ENCODE measurements around the gene SORCS2.

Gene SORCS2

DNA sequence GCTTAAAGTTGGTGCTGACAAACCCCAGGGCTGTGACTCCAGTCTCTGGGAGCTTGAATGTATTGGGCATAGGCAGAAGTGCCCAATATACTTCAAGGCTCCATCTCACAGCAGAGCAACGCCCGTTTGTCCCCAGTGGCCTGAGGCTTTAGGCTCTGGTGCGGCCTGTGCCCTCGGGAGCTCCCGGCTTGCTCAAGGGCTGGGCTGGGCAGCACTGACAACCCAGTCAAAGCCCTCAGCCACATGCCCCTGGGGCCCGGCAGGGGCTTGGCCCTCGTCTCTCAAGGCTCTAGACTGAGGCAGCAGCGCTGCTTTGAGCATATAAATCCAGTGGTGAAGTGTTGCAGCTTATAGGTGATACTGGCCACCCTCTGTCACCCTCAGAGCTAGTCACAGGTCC, 543.6 kb downstream of the SORCS2 start:
- TF ChIP-seq, protein P1, sequence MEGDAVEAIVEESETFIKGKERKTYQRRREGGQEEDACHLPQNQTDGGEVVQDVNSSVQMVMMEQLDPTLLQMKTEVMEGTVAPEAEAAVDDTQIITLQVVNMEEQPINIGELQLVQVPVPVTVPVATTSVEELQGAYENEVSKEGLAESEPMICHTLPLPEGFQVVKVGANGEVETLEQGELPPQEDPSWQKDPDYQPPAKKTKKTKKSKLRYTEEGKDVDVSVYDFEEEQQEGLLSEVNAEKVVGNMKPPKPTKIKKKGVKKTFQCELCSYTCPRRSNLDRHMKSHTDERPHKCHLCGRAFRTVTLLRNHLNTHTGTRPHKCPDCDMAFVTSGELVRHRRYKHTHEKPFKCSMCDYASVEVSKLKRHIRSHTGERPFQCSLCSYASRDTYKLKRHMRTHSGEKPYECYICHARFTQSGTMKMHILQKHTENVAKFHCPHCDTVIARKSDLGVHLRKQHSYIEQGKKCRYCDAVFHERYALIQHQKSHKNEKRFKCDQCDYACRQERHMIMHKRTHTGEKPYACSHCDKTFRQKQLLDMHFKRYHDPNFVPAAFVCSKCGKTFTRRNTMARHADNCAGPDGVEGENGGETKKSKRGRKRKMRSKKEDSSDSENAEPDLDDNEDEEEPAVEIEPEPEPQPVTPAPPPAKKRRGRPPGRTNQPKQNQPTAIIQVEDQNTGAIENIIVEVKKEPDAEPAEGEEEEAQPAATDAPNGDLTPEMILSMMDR (conservative IDR thresholded peaks at IDR 0.05; ENCODE audit: low read depth) = no peak
- DNase-seq (ENCODE audit: low spot score) = no peak
- ChIA-PET POLR2A (ENCODE audit: low non-redundant PET) (no interaction called here), CTCF (no interaction called here)
- H3K27ac ChIP-seq = no peak overlapping the region

- TF ChIP-seq, protein P1 (conservative IDR thresholded peaks at IDR 0.05; ENCODE audit: low read depth) = no peak
- no peak overlapping the region for H3K27ac ChIP-seq
- CTCF ChIA-PET = no interaction called here
- no peak for DNase-seq (ENCODE audit: low spot score)
- POLR2A ChIA-PET (ENCODE audit: low non-redundant PET) = no interaction called here
These were observed 544.3 kb downstream of the SORCS2 start for GRCh38 chr4:7736436-7737267.

GRCh38 chr4:7737268-7737645, 544.9 kb downstream of the SORCS2 start:
- TF ChIP-seq, protein P1 (conservative IDR thresholded peaks at IDR 0.05; ENCODE audit: low read depth) = no peak
- ChIA-PET POLR2A (ENCODE audit: low non-redundant PET) (no interaction called here), CTCF (no interaction called here)
- DNase-seq (ENCODE audit: low spot score) = no peak
- H3K27ac ChIP-seq = no peak overlapping the region

DNA sequence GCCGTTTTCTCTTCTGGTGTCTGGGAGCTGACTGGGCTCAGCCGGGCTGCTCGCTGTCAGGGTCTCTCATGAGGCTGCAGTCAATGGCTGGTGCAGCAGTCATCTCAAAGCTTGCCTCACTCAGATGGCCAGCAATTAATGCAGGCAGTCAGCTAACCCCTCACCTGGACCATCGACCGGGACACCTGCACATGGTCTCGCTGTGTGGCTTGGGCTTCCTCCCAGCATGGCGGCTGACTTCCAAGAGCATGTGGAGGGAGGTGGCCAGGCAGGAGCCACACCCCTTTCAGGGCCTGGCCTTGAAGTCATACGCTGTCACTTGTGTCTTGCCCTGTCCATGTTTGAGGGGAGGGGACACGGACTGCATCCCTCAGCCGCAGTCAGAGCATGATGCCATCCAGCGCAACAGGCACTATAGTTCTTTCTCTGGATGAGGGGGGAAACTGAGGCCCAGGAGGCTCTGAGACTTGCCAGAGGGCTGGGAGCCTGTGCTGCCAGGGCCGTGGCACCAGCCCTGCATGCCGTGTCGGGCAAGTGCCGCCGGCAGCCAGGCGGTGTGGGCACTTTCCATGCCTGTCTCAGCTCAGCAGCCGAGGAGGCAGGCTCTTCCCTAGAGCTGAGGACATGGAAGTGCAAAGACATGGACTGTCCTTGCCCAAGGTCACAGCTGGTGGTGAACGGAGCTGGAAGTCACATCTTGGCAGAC, 545.6 kb downstream of the SORCS2 start:
- DNase-seq (ENCODE audit: low spot score) = no peak
- TF ChIP-seq, protein P1 (conservative IDR thresholded peaks at IDR 0.05; ENCODE audit: low read depth) = no peak
- no peak overlapping the region for H3K27ac ChIP-seq
- ChIA-PET CTCF (no interaction called here), POLR2A (ENCODE audit: low non-redundant PET) (no interaction called here)

DNA sequence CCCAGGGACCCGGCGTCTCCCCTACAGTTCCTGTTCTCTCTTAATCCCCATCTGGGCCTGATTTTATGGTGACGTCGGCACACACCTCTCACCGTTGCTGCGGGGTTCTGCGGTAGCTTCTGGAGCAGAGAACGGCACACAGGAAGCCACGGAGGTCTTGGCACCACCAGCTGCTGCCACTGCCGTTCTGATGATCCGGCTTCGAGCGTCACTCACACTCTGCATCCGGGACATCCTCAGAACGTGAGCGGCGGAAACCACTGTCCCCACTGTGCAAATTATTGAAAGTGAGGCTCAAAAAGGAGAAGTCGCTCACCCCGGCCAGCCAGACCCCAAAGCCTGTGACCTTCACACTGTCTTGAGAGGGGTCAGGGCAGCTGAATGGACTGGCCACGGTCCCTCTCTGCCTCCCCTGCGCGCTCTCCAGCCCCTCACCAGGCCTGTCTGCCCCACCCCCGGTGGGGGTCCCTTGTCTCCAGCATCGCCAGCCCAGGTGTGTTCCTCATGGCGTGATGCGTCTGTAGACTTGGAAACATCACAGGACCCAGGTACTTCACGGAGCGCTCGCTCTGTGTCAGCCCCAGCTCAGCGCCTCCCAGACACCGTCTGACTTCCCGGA, 546.2 kb downstream of the SORCS2 start:
- DNase-seq (ENCODE audit: low spot score) = no peak
- TF ChIP-seq, protein P1 (conservative IDR thresholded peaks at IDR 0.05; ENCODE audit: low read depth) = no peak
- ChIA-PET POLR2A (ENCODE audit: low non-redundant PET) (no interaction called here), CTCF (no interaction called here)
- H3K27ac ChIP-seq = no peak overlapping the region

- no peak for DNase-seq (ENCODE audit: low spot score)
- H3K27ac ChIP-seq = no peak overlapping the region
- ChIA-PET CTCF (no interaction called here), POLR2A (ENCODE audit: low non-redundant PET) (no interaction called here)
- TF ChIP-seq, protein P1 (conservative IDR thresholded peaks at IDR 0.05; ENCODE audit: low read depth) = no peak
These were observed 547.0 kb downstream of the SORCS2 start for GRCh38 chr4:7739077-7739917.

Measured in RWPE1 (cell line).